ENCODE data around the gene MUTYH. TPM values are rescaled to one million over a fixed set of nuclear protein-coding genes. Genes with fewer than 3 reads are reported as not detected.

Gene MUTYH
- polyA plus RNA-seq, 12 donors: 10.6 to 33.8 (median 15.2) TPM; not detected in 1

Other genes with a start within 250 kb of the MUTYH start
- 1 to 10 TPM in 2 of 12 donors, under 1 TPM in 9, not detected in 1; 0.32 to 1.7 (median 0.57) TPM for gene ZSWIM5, start 133.8 kb downstream of the MUTYH start, polyA plus RNA-seq (ENCODE audit: insufficient read length in 12 of 12)
- 1 to 10 TPM in 10 of 12 donors, not detected in 2; 1.0 to 2.2 (median 1.6) TPM for gene HPDL, start 13.5 kb downstream of the MUTYH start, polyA plus RNA-seq (ENCODE audit: insufficient read length in 12 of 12)
- 10 to 100 TPM in 1 of 12 donors, 1 to 10 TPM in 10, not detected in 1; 5.5 to 10.5 (median 7.0) TPM for gene TOE1, start 270 bp downstream of the MUTYH start, polyA plus RNA-seq (ENCODE audit: insufficient read length in 12 of 12)
- gene TESK2, start 150.7 kb upstream of the MUTYH start, polyA plus RNA-seq (ENCODE audit: insufficient read length in 12 of 12): 1 to 10 TPM in 11 of 12 donors, not detected in 1; 1.9 to 5.4 (median 2.2) TPM
- gene CCDC163, start 159.6 kb upstream of the MUTYH start, polyA plus RNA-seq (ENCODE audit: insufficient read length in 12 of 12): 1 to 10 TPM in 7 of 12 donors, under 1 TPM in 3, not detected in 2; 0.53 to 4.0 (median 1.1) TPM
- gene MMACHC, start 159.9 kb upstream of the MUTYH start, polyA plus RNA-seq (ENCODE audit: insufficient read length in 12 of 12): 1 to 10 TPM in 11 of 12 donors, not detected in 1; 2.7 to 9.5 (median 7.3) TPM
- gene PRDX1, start 181.4 kb upstream of the MUTYH start, polyA plus RNA-seq (ENCODE audit: insufficient read length in 12 of 12): 100 to 1,000 TPM in 11 of 12 donors, not detected in 1; 115 to 239 (median 184) TPM
- 100 to 1,000 TPM in 2 of 12 donors, 10 to 100 TPM in 9, not detected in 1; 69.3 to 137 (median 83.9) TPM for gene AKR1A1, start 210.4 kb upstream of the MUTYH start, polyA plus RNA-seq (ENCODE audit: insufficient read length in 12 of 12)
- 100 to 1,000 TPM in 11 of 12 donors, not detected in 1; 110 to 302 (median 153) TPM for gene NASP, start 243.6 kb upstream of the MUTYH start, polyA plus RNA-seq (ENCODE audit: insufficient read length in 12 of 12)